KMS-11 (cell line): ENCODE data around the gene LRRC8A.

Source experiments
- H2AFZ ChIP-seq: fragments of 200-600 bp; sonication (generic); 2 replicates; pipeline ENCODE4 v1.6.1; 2016; ENCODE audit warnings: antibody characterized with exemption, mixed run types, low read depth
- H3K27ac ChIP-seq: fragments of 200-600 bp; sonication (generic); 2 replicates; pipeline ENCODE4 v1.6.1; 2016; ENCODE audit warnings: mild to moderate bottlenecking, mixed run types
- H3K27me3 ChIP-seq: fragments of 200-600 bp; sonication (generic); 2 replicates; pipeline ENCODE4 v1.6.1; 2017; ENCODE audit warnings: mild to moderate bottlenecking, low read depth, mixed run types, moderate library complexity; ENCODE audit not compliant: insufficient read depth
- H3K36me3 ChIP-seq: fragments of 200-600 bp; sonication (generic); 2 replicates; pipeline ENCODE4 v1.6.1; 2017; ENCODE audit warnings: mild to moderate bottlenecking, mixed run types; ENCODE audit not compliant: insufficient read depth
- H3K4me1 ChIP-seq: fragments of 200-600 bp; sonication (generic); 2 replicates; pipeline ENCODE4 v1.6.1; 2016; ENCODE audit warnings: mild to moderate bottlenecking, low read depth, mixed run types; ENCODE audit not compliant: poor library complexity, severe bottlenecking
- H3K4me2 ChIP-seq: fragments of 200-600 bp; sonication (generic); 2 replicates; pipeline ENCODE4 v1.7.0; 2016; ENCODE audit warnings: mild to moderate bottlenecking, mixed run types
- H3K4me3 ChIP-seq: fragments of 200-600 bp; sonication (generic); IDR thresholded peaks from 2 replicates; pipeline ENCODE4 v1.6.1; 2017; ENCODE audit warnings: low read depth, low read length, mixed read lengths; ENCODE audit not compliant: insufficient read depth
- H3K79me2 ChIP-seq: fragments of 200-600 bp; sonication (generic); 2 replicates; pipeline ENCODE4 v1.6.1; 2016; ENCODE audit warnings: low read depth, mixed run types; ENCODE audit not compliant: insufficient read depth
- H3K9ac ChIP-seq: fragments of 200-600 bp; sonication (generic); 2 replicates; pipeline ENCODE4 v1.6.1; 2016; ENCODE audit warnings: mild to moderate bottlenecking, mixed run types
- H4K20me1 ChIP-seq: fragments of 200-600 bp; sonication (generic); 2 replicates; pipeline ENCODE4 v1.6.1; 2016; ENCODE audit warnings: mild to moderate bottlenecking, mixed run types; ENCODE audit not compliant: insufficient read depth
- CTCF ChIP-seq: fragments of 200-600 bp; sonication (generic); conservative IDR thresholded peaks from 2 replicates; pipeline ENCODE4 v1.6.1; 2017; ENCODE audit warnings: low read depth, mild to moderate bottlenecking, antibody characterized with exemption, low read length, moderate library complexity, mixed read lengths

Gene LRRC8A

GRCh38 chr9:128906741-128907140, 24.8 kb downstream of the LRRC8A start:
- TF ChIP-seq CTCF = no peak
- H3K79me2 ChIP-seq = no peaks in the 10 kb centered on the region
- H3K4me1 ChIP-seq = no peaks in the 10 kb centered on the region
- H3K4me2 ChIP-seq = no peak overlapping the region
- H3K27ac ChIP-seq = no peak overlapping the region
- peaks cover 6% of the 10 kb centered on the region; the same call in 1 of the 2 replicates for H3K36me3 ChIP-seq
- no peaks in the 10 kb centered on the region for H4K20me1 ChIP-seq
- no peak overlapping the region for H3K4me3 ChIP-seq
- no peak overlapping the region for H3K9ac ChIP-seq
- H3K27me3 ChIP-seq = no peaks in the 10 kb centered on the region
- H2AFZ ChIP-seq = no peak overlapping the region

GRCh38 chr9:128908372-128908771, 26.4 kb downstream of the LRRC8A start:
- H3K4me2 ChIP-seq = no peak overlapping the region
- no peak overlapping the region for H2AFZ ChIP-seq
- no peak for TF ChIP-seq CTCF
- H3K27ac ChIP-seq = no peak overlapping the region
- no peak overlapping the region for H3K4me3 ChIP-seq
- no peak overlapping the region for H3K9ac ChIP-seq
- no peaks in the 10 kb centered on the region for H3K79me2 ChIP-seq
- no peaks in the 10 kb centered on the region for H3K4me1 ChIP-seq
- H3K36me3 ChIP-seq = peaks cover 6% of the 10 kb centered on the region; the same call in 1 of the 2 replicates
- H4K20me1 ChIP-seq = no peaks in the 10 kb centered on the region
- no peaks in the 10 kb centered on the region for H3K27me3 ChIP-seq

GRCh38 chr9:128909859-128910258, 27.9 kb downstream of the LRRC8A start:
- Histone ChIP-seq H3K79me2 (no peaks in the 10 kb centered on the region), H3K4me3 (no peak overlapping the region), H3K36me3 (peaks cover 6% of the 10 kb centered on the region; the same call in 1 of the 2 replicates), H3K4me1 (no peaks in the 10 kb centered on the region), H2AFZ (no peak overlapping the region), H3K4me2 (no peak overlapping the region), H3K9ac (no peak overlapping the region), H4K20me1 (no peaks in the 10 kb centered on the region), H3K27me3 (no peaks in the 10 kb centered on the region), H3K27ac (no peak overlapping the region)
- no peak for TF ChIP-seq CTCF

- TF ChIP-seq CTCF = no peak
- Histone ChIP-seq H3K79me2 (no peaks in the 10 kb centered on the region), H3K4me3 (no peak overlapping the region), H3K36me3 (peaks cover 6% of the 10 kb centered on the region; the same call in 1 of the 2 replicates), H2AFZ (no peak overlapping the region), H3K9ac (no peak overlapping the region), H3K4me1 (no peaks in the 10 kb centered on the region), H4K20me1 (no peaks in the 10 kb centered on the region), H3K27ac (no peak overlapping the region), H3K27me3 (no peaks in the 10 kb centered on the region), H3K4me2 (no peak overlapping the region)
These were observed 29.0 kb downstream of the LRRC8A start for GRCh38 chr9:128910906-128911305.
